NCI-H460 (cell line): ENCODE measurements around the gene IFNAR2. TPM values are rescaled to one million over a fixed set of nuclear protein-coding genes. Genes with fewer than 3 reads are reported as not detected.
"Not testable (repeated sequence)": the region's sequence is repeated elsewhere in the genome, so short reads cannot be mapped to it uniquely, and the experiment has no call there.

ENCODE experiments used
- DNase-seq: peaks from one replicate; pipeline ENCODE4 v3.0.0-alpha.2; 2016; ENCODE audit warnings: low read depth; ENCODE audit errors: extremely low read depth
- total RNA-seq: library from RNA; depleted of rRNA; stranded (reverse); fragments of >200 nt; shearing (Covaris generic); gene quantifications from 2 replicates; pipeline ENCODE4 v1.2.3, GENCODE V29; 2014

Gene IFNAR2
- total RNA-seq, 1 experiment from 2014 or later, result 3.3 TPM

GRCh38 chr21:33212159-33212851, 17.4 kb upstream of the IFNAR2 start:
- DNase-seq, result no peak

GRCh38 chr21:33214056-33214455, 15.7 kb upstream of the IFNAR2 start:
- no peak for DNase-seq

- DNase-seq, result no peak
Observed at GRCh38 chr21:33217138-33217520, 12.6 kb upstream of the IFNAR2 start.

- DNase-seq, result no peak
Observed at GRCh38 chr21:33219300-33219699, 10.4 kb upstream of the IFNAR2 start.

- no peak for DNase-seq
Observed at GRCh38 chr21:33219954-33220353, 9.8 kb upstream of the IFNAR2 start.

- not testable (repeated sequence) for DNase-seq
Observed at GRCh38 chr21:33225376-33225775, 4.4 kb upstream of the IFNAR2 start.

- no peak for DNase-seq
Observed at GRCh38 chr21:33228455-33228854, 1.3 kb upstream of the IFNAR2 start.

- DNase-seq, result no peak
Observed at GRCh38 chr21:33229099-33229783, 497 bp upstream of the IFNAR2 start.

GRCh38 chr21:33230545-33231324, 997 bp downstream of the IFNAR2 start:
- no peak for DNase-seq

GRCh38 chr21:33231526-33231925, 1.8 kb downstream of the IFNAR2 start:
- no peak for DNase-seq

- no peak for DNase-seq
Observed at GRCh38 chr21:33232291-33233034, 2.7 kb downstream of the IFNAR2 start.

- DNase-seq, result no peak
Observed at GRCh38 chr21:33234635-33235520, 5.1 kb downstream of the IFNAR2 start.

GRCh38 chr21:33236013-33236686, 6.4 kb downstream of the IFNAR2 start:
- no peak for DNase-seq

GRCh38 chr21:33236766-33237165, 7.0 kb downstream of the IFNAR2 start:
- DNase-seq, result no peak

- no peak for DNase-seq
Observed at GRCh38 chr21:33237486-33237885, 7.7 kb downstream of the IFNAR2 start.

GRCh38 chr21:33238146-33238545, 8.4 kb downstream of the IFNAR2 start:
- no peak for DNase-seq

- no peak for DNase-seq
Observed at GRCh38 chr21:33238565-33239255, 9.0 kb downstream of the IFNAR2 start.

GRCh38 chr21:33239559-33240127, 9.9 kb downstream of the IFNAR2 start:
- not testable (repeated sequence) for DNase-seq
